Measurements from ENCODE around the gene XIRP1. TPM values are rescaled to one million over a fixed set of nuclear protein-coding genes. Genes with fewer than 3 reads are reported as not detected.

The XIRP1 gene
- total and polyA plus RNA-seq, 4 donors, result 0.08 to 0.81 (median 0.52) TPM

GRCh38 chr3:39169712-39170111 is 22.7 kb downstream of the XIRP1 start:
- peaks cover 3 to 34% (median 9%) of the 10 kb centered on the region in 5 donors for H3K4me1 ChIP-seq (ENCODE audit: control insufficient read depth in 5 of 5, insufficient read depth in 5 of 5, low read length in 5 of 5)
- DNase-seq, result no peak
- H3K9ac ChIP-seq (ENCODE audit: insufficient read depth in 1 of 2, low read length in 2 of 2), result no peak overlapping the region
- no peak for ATAC-seq (ENCODE audit: insufficient read depth, low FRiP score)
- no peaks in the 10 kb centered on the region for H3K9me3 ChIP-seq (ENCODE audit: control insufficient read depth in 4 of 4, insufficient read depth in 3 of 4, low read length in 3 of 4)
- 67 to 81% methylated on average over 1 of the region's 1 CpG for whole genome bisulfite sequencing, 2 donors
- no peak overlapping the region for H3K4me3 ChIP-seq
- H3K27me3 ChIP-seq (ENCODE audit: control insufficient read depth in 3 of 3, insufficient read depth in 3 of 3, low read length in 2 of 3), result no peaks in the 10 kb centered on the region
- no peaks in the 10 kb centered on the region for H3K36me3 ChIP-seq (ENCODE audit: control insufficient read depth in 4 of 4, insufficient read depth in 4 of 4, low read length in 4 of 4)
- no peak for TF ChIP-seq CTCF (IDR thresholded peaks at IDR 0.05; ENCODE audit: control extremely low read depth, extremely low read depth)
- H3K27ac ChIP-seq (ENCODE audit: low read depth in 1 of 2, low read length in 1 of 2), result no peak overlapping the region

- no peak overlapping the region for H3K9ac ChIP-seq (ENCODE audit: insufficient read depth in 1 of 2, low read length in 2 of 2)
- no peak for TF ChIP-seq CTCF (IDR thresholded peaks at IDR 0.05; ENCODE audit: control extremely low read depth, extremely low read depth)
- DNase-seq (no peak), ATAC-seq (ENCODE audit: insufficient read depth, low FRiP score) (no peak)
- no peaks in the 10 kb centered on the region for H3K27me3 ChIP-seq (ENCODE audit: control insufficient read depth in 3 of 3, insufficient read depth in 3 of 3, low read length in 2 of 3)
- H3K27ac ChIP-seq (ENCODE audit: low read depth in 1 of 2, low read length in 1 of 2), result peak overlapping the region in 1 of 2 donors; percentile 5
- no peak overlapping the region for H3K4me3 ChIP-seq
- 86% methylated on average over 5 of the region's 5 CpGs for WGBS, 2 donors
- no peaks in the 10 kb centered on the region for H3K36me3 ChIP-seq (ENCODE audit: control insufficient read depth in 4 of 4, insufficient read depth in 4 of 4, low read length in 4 of 4)
- peaks cover 3 to 34% (median 9%) of the 10 kb centered on the region in 5 donors for H3K4me1 ChIP-seq (ENCODE audit: control insufficient read depth in 5 of 5, insufficient read depth in 5 of 5, low read length in 5 of 5)
- H3K9me3 ChIP-seq (ENCODE audit: control insufficient read depth in 4 of 4, insufficient read depth in 3 of 4, low read length in 3 of 4), result no peaks in the 10 kb centered on the region
Observed at GRCh38 chr3:39168156-39168780, 24.1 kb downstream of the XIRP1 start.

- TF ChIP-seq CTCF (IDR thresholded peaks at IDR 0.05; ENCODE audit: control extremely low read depth, extremely low read depth), result no peak
- peaks cover 3 to 34% (median 9%) of the 10 kb centered on the region in 5 donors for H3K4me1 ChIP-seq (ENCODE audit: control insufficient read depth in 5 of 5, insufficient read depth in 5 of 5, low read length in 5 of 5)
- no peak overlapping the region for H3K4me3 ChIP-seq
- DNase-seq (peak; percentile 86 to 96 (median 94)), ATAC-seq (ENCODE audit: insufficient read depth, low FRiP score) (no peak)
- no peaks in the 10 kb centered on the region for H3K27me3 ChIP-seq (ENCODE audit: control insufficient read depth in 3 of 3, insufficient read depth in 3 of 3, low read length in 2 of 3)
- WGBS, 2 donors, result 26 to 41% methylated on average over 1 of the region's 1 CpG
- H3K36me3 ChIP-seq (ENCODE audit: control insufficient read depth in 4 of 4, insufficient read depth in 4 of 4, low read length in 4 of 4), result no peaks in the 10 kb centered on the region
- peak overlapping the region; percentile 38 to 71 for H3K27ac ChIP-seq (ENCODE audit: low read depth in 1 of 2, low read length in 1 of 2)
- peak overlapping the region in 1 of 2 donors; percentile 24 for H3K9ac ChIP-seq (ENCODE audit: insufficient read depth in 1 of 2, low read length in 2 of 2)
- no peaks in the 10 kb centered on the region for H3K9me3 ChIP-seq (ENCODE audit: control insufficient read depth in 4 of 4, insufficient read depth in 3 of 4, low read length in 3 of 4)
Observed at GRCh38 chr3:39166932-39167532, 25.4 kb downstream of the XIRP1 start.
